IMR-90 (cell line): Measurements from ENCODE around the gene KCNJ3. TPM values are rescaled to one million over a fixed set of nuclear protein-coding genes. Genes with fewer than 3 reads are reported as not detected.

ENCODE experiments used
- ATAC-seq: fragments of 200-7000 bp; cut with Tn5 transposase; 2 replicates; pipeline ENCODE4 v1.9.1; 2020; ENCODE audit warnings: low read depth, mild to moderate bottlenecking, moderate library complexity
- BruUV-seq: library from RNA; stranded (reverse); fragments of 400-500 nt; replicated peaks from 2 replicates; lab custom pipeline; 2021; lab: Mats Ljungman, UMichigan
- CTCF ChIA-PET: fragments of 300-600 bp; formaldehyde crosslinking; extraction: SDS; loops from one replicate; lab custom pipeline; 2021; ENCODE audit warnings: antibody characterized with exemption; lab: Yijun Ruan, JAX
- POLR2A ChIA-PET: fragments of 300-600 bp; sonication (Branson Sonifier 250); formaldehyde crosslinking; loops from one replicate; lab custom pipeline; 2022; ENCODE audit warnings: antibody characterized with exemption; ENCODE audit not compliant: unreplicated experiment; lab: Charles Lee
- DNase-seq: peaks from one replicate; pipeline ENCODE4 v3.0.0; 2013
- H2AFZ ChIP-seq: replicated peaks from 2 replicates; pipeline ENCODE3; 2013; ENCODE audit warnings: low read length, mild to moderate bottlenecking; ENCODE audit not compliant: poor library complexity
- H2AK5ac ChIP-seq: 2 replicates; pipeline ENCODE4 v1.6.1; 2013; ENCODE audit warnings: low read depth, low read length, inconsistent platforms
- H2AK9ac ChIP-seq: replicated peaks from 2 replicates; pipeline ENCODE3; 2013; ENCODE audit warnings: mild to moderate bottlenecking, low read depth, low read length, moderate library complexity; ENCODE audit not compliant: poor library complexity
- H2BK120ac ChIP-seq: 2 replicates; pipeline ENCODE4 v1.6.1; 2013; ENCODE audit warnings: low read depth, low read length, inconsistent platforms
- H2BK15ac ChIP-seq: 3 replicates; pipeline ENCODE4 v1.6.1; 2013; ENCODE audit warnings: low read depth, low read length, inconsistent platforms
- H2BK20ac ChIP-seq: 2 replicates; pipeline ENCODE4 v1.6.1; 2013; ENCODE audit warnings: low read depth, mild to moderate bottlenecking, inconsistent platforms, low read length, moderate library complexity
- H2BK5ac ChIP-seq: 2 replicates; pipeline ENCODE4 v1.6.1; 2013; ENCODE audit warnings: mild to moderate bottlenecking, low read depth, low read length, inconsistent platforms; ENCODE audit not compliant: poor library complexity, severe bottlenecking
- H3K14ac ChIP-seq: replicated peaks from 2 replicates; pipeline ENCODE4 v1.6.1; 2013; ENCODE audit warnings: low read depth, low read length, inconsistent platforms
- H3K18ac ChIP-seq: 2 replicates; pipeline ENCODE4 v1.6.1; 2013; ENCODE audit warnings: low read depth, low read length, control low read depth
- H3K23ac ChIP-seq: 2 replicates; pipeline ENCODE4 v1.6.1; 2013; ENCODE audit warnings: low read depth, low read length, inconsistent platforms
- H3K27ac ChIP-seq: 2 replicates; pipeline ENCODE4 v1.5.1; 2013; ENCODE audit warnings: mild to moderate bottlenecking, control low read depth, low read length; ENCODE audit not compliant: insufficient read depth
- H3K27me3 ChIP-seq: 2 replicates; pipeline ENCODE4 v1.6.1; 2013; ENCODE audit warnings: low read length; ENCODE audit not compliant: control insufficient read depth, insufficient read depth
- H3K36me3 ChIP-seq: 2 replicates; pipeline ENCODE4 v1.6.1; 2013; ENCODE audit warnings: low read length, mixed read lengths; ENCODE audit not compliant: control insufficient read depth, insufficient read depth
- H3K4ac ChIP-seq: 2 replicates; pipeline ENCODE4 v1.6.1; 2013; ENCODE audit warnings: low read depth, low read length, inconsistent platforms
- H3K4me1 ChIP-seq: 2 replicates; pipeline ENCODE4 v1.6.1; 2013; ENCODE audit warnings: low read length, mixed read lengths; ENCODE audit not compliant: control insufficient read depth, insufficient read depth
- H3K4me2 ChIP-seq: 2 replicates; pipeline ENCODE4 v1.6.1; 2013; ENCODE audit warnings: low read depth, mild to moderate bottlenecking, control low read depth, low read length, moderate library complexity
- H3K4me3 ChIP-seq: 2 replicates; pipeline ENCODE4 v1.5.1; 2013; ENCODE audit warnings: low read depth, mild to moderate bottlenecking, control low read depth, low read length, moderate library complexity; ENCODE audit not compliant: insufficient read depth
- H3K56ac ChIP-seq: 2 replicates; pipeline ENCODE4 v1.6.1; 2013; ENCODE audit warnings: low read length, inconsistent platforms; ENCODE audit not compliant: insufficient read depth; ENCODE audit errors: extremely low read depth
- H3K79me1 ChIP-seq, 2 experiments: 2 replicates each; pipeline ENCODE4 v1.6.1; 2013; ENCODE audit warnings: low read length in 2 of 2, inconsistent platforms in 1 of 2, low read depth in 1 of 2
- H3K9ac ChIP-seq: 2 replicates; pipeline ENCODE4 v1.6.1; 2013; ENCODE audit warnings: low read depth, low read length, control low read depth
- H3K9me1 ChIP-seq: 2 replicates; pipeline ENCODE4 v1.6.1; 2013; ENCODE audit warnings: low read length, inconsistent platforms; ENCODE audit not compliant: insufficient read depth
- H3K9me3 ChIP-seq: 2 replicates; pipeline ENCODE4 v1.6.1; 2013; ENCODE audit warnings: low read length; ENCODE audit not compliant: control insufficient read depth, insufficient read depth
- H4K20me1 ChIP-seq: 2 replicates; pipeline ENCODE4 v1.6.1; 2013; ENCODE audit warnings: low read length, inconsistent platforms; ENCODE audit not compliant: insufficient read depth
- H4K5ac ChIP-seq: 2 replicates; pipeline ENCODE4 v1.6.1; 2013; ENCODE audit warnings: mild to moderate bottlenecking, low read depth, low read length, control low read depth
- H4K8ac ChIP-seq, 2 experiments: 2 replicates each; pipeline ENCODE4 v1.6.1; 2013; ENCODE audit warnings: low read depth in 2 of 2, low read length in 2 of 2, control low read depth in 1 of 2, inconsistent platforms in 1 of 2
- H4K91ac ChIP-seq: 2 replicates; pipeline ENCODE4 v1.6.1; 2013; ENCODE audit warnings: low read depth, low read length, inconsistent platforms; ENCODE audit not compliant: insufficient read depth
- CEBPB ChIP-seq: IDR thresholded peaks from 2 replicates; pipeline ENCODE4 v1.6.1; 2012; ENCODE audit warnings: low read depth, low read length, improper control_type of control experiment
- RFX5 ChIP-seq: IDR thresholded peaks from 2 replicates; pipeline ENCODE4 v1.8.0; 2012; ENCODE audit warnings: low read depth, mild to moderate bottlenecking, low read length, moderate library complexity
- WGBS, 2 experiments: methylation state at CpG; one replicate each; pipeline versions ENCODE4 v1.1.5 to v1.1.7; 2013; ENCODE audit warnings: missing lambda C conversion rate in 2 of 2; ENCODE audit not compliant: insufficient read length in 1 of 2; ENCODE audit errors: extremely low coverage in 2 of 2; 5-methylcytosine and 5-hydroxymethylcytosine counted together
- dilution Hi-C: fragments of 300-500 bp; cut with HindIII; formaldehyde crosslinking; loops from one replicate; pipeline ENCODE4 v1.14.3; 2018; ENCODE audit warnings: low sequenced_read_pairs; ENCODE audit not compliant: unreplicated experiment
- in situ Hi-C: fragments of 300-500 bp; cut with MboI; formaldehyde crosslinking; loops from 3 replicates; pipeline ENCODE4 v1.14.3; 2019; ENCODE audit warnings: low sequenced_read_pairs, inconsistent platforms, mixed read lengths
- intact Hi-C: fragments of 100-400 bp; cut with micrococcal nuclease; formaldehyde crosslinking; loops from 2 replicates; pipeline ENCODE4 v1.10.0; 2022
- polyA plus RNA-seq, 3 experiments: library from polyadenylated mRNA; depleted of rRNA; stranded (reverse); fragments of >200 nt; gene quantifications; 2 replicates each; pipeline ENCODE4 v1.2.3, GENCODE V29; 2012; ENCODE audit warnings: low replicate concordance in 1 of 3
- total RNA-seq: library from RNA; depleted of rRNA; stranded (reverse); fragments of >200 nt; gene quantifications from 2 replicates; pipeline ENCODE4 v1.2.3, GENCODE V29; 2012

Gene KCNJ3
- total and polyA plus RNA-seq, 2 of the 4 experiments (the other 2 are of a cell fraction): not detected

- Histone ChIP-seq H2AFZ (no peak overlapping the region), H4K5ac (no peak overlapping the region), H3K9me1 (no peaks in the 10 kb centered on the region), H2BK15ac (no peak overlapping the region), H2BK120ac (no peak overlapping the region), H3K4me2 (no peak overlapping the region), H3K4ac (no peak overlapping the region), H3K18ac (no peak overlapping the region), H2BK20ac (no peak overlapping the region), H4K91ac (no peak overlapping the region), H4K8ac (no peak overlapping the region), H3K9ac (no peak overlapping the region), H4K20me1 (no peaks in the 10 kb centered on the region), H3K14ac (no peak overlapping the region), H2BK5ac (no peak overlapping the region), H2AK9ac (no peak overlapping the region), H3K23ac (no peak overlapping the region), H3K27me3 (no peaks in the 10 kb centered on the region), H3K79me1 (no peaks in the 10 kb centered on the region), H3K4me1 (no peaks in the 10 kb centered on the region), H3K36me3 (no peaks in the 10 kb centered on the region), H3K9me3 (peaks cover 8% of the 10 kb centered on the region), H2AK5ac (no peak overlapping the region), H3K27ac (no peak overlapping the region), H3K4me3 (no peak overlapping the region), H3K56ac (no peak overlapping the region)
- no TSS peak for BruUV-seq
- ATAC-seq (no peak), DNase-seq (no peak)
- POLR2A ChIA-PET: no interaction called here
- no peak for TF ChIP-seq RFX5
- TF ChIP-seq CEBPB: no peak
- intact Hi-C loops (no loop called here), in situ Hi-C loops (no loop called here), dilution Hi-C loops (no loop called here)
- CTCF ChIA-PET: no interaction called here
- no CpG with 5 or more reads among the region's 3 CpGs for WGBS, 2 experiments
Observed at GRCh38 chr2:154795651-154796050, 97.2 kb downstream of the KCNJ3 start.
